SK-N-MC (cell line): ENCODE measurements around the gene SNX8.

Experiments
- EZH2 ChIP-seq: fragments of 200-600 bp; sonication (generic); IDR thresholded peaks from one replicate; pipeline ENCODE4 v1.6.1; 2017; ENCODE audit warnings: antibody characterized with exemption
- FOXP2 ChIP-seq: optimal IDR thresholded peaks from 2 replicates; pipeline ENCODE3; 2011; ENCODE audit warnings: mild to moderate bottlenecking, moderate library complexity; ENCODE audit not compliant: insufficient read depth; ENCODE audit errors: extremely low read length, control extremely low read depth
- POLR2AphosphoS5 ChIP-seq: IDR thresholded peaks from 2 replicates; pipeline ENCODE4 v1.6.1; 2012; ENCODE audit warnings: mild to moderate bottlenecking, low read depth, low read length, borderline replicate concordance

DNA sequence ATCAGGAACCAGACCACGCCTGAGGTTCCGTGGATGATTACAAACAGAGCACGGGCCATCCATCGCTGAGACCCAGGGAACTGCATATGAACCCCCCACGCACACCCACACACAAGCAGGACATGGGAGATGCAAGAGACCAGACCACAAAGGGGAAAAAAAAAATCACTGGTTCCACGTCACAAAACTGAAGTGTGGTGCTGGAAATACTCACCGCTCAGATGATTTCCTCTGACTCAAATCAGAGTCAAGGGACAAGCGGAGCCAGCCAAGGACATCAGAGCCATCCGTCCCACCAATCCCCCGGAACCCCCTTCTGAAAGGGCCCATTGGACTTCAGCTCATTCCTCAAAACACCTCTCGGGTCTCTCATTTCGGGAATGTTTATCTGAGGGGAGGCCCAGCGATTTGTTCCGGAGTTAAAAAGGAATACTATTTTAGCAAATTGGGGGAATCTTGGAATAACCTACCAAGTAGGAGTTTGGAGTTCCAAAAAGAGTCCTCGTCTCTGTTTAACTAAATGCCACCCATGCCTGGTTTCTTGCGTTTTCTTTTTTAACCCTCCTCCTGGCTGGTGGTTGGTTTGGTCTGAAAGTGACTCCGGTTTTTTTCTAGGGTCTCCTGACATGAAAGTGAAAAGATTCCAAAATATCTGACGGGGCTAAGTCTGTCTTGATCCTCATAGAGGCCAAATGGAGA lies 15.0 kb downstream of the SNX8 start:
- TF ChIP-seq EZH2 (no peak), POLR2AphosphoS5 (no peak), FOXP2 (no peak)
